GM12801 (cell line): Measurements from ENCODE around the gene DMRTA1.

ENCODE experiments used
- TF ChIP-seq, protein P1 (sequence below): IDR thresholded peaks from one replicate; pipeline ENCODE4 v1.5.1; 2011; ENCODE audit warnings: control low read depth; ENCODE audit not compliant: insufficient read length; ENCODE audit errors: extremely low read depth

The DMRTA1 gene

DNA sequence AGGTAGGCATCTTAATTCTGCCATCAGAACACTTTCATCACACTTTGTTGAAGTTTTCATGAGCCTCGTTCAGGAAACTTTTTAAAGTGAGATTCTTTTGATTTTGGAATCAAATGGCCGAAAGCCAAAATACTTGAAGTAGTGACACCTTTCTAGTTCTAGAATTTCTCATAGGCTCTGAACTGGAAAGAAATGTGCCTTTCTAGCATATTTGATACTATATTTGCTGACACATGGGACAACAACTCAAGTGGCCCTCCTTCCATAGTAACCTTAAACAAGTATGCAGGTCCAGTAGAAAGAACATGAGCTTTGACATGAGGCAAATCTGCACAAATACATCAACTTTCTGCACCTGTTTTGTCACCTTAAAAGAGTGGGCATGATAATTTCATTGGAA, 22.0 kb upstream of the DMRTA1 start:
- TF ChIP-seq, protein P1, sequence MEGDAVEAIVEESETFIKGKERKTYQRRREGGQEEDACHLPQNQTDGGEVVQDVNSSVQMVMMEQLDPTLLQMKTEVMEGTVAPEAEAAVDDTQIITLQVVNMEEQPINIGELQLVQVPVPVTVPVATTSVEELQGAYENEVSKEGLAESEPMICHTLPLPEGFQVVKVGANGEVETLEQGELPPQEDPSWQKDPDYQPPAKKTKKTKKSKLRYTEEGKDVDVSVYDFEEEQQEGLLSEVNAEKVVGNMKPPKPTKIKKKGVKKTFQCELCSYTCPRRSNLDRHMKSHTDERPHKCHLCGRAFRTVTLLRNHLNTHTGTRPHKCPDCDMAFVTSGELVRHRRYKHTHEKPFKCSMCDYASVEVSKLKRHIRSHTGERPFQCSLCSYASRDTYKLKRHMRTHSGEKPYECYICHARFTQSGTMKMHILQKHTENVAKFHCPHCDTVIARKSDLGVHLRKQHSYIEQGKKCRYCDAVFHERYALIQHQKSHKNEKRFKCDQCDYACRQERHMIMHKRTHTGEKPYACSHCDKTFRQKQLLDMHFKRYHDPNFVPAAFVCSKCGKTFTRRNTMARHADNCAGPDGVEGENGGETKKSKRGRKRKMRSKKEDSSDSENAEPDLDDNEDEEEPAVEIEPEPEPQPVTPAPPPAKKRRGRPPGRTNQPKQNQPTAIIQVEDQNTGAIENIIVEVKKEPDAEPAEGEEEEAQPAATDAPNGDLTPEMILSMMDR, result no peak

DNA sequence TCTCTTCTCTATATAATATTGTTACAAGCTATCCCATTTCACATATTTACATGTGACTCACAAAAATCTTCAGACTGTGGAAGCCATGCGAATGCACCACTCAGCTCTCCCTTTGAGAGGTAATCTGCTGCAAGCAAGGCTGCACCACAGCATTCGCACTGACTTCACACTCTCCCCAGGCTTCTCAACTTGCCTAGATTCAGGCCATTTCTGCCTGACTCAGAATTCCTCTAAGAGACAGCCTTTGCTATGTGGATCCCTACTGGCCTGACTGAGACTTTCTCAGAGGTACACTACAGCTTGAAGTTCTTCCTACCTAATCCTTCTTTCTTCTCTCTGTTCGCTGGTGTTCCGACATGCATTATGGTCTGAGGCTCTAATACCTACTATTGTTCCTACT, 21.1 kb upstream of the DMRTA1 start:
- TF ChIP-seq, protein P1, result no peak

DNA sequence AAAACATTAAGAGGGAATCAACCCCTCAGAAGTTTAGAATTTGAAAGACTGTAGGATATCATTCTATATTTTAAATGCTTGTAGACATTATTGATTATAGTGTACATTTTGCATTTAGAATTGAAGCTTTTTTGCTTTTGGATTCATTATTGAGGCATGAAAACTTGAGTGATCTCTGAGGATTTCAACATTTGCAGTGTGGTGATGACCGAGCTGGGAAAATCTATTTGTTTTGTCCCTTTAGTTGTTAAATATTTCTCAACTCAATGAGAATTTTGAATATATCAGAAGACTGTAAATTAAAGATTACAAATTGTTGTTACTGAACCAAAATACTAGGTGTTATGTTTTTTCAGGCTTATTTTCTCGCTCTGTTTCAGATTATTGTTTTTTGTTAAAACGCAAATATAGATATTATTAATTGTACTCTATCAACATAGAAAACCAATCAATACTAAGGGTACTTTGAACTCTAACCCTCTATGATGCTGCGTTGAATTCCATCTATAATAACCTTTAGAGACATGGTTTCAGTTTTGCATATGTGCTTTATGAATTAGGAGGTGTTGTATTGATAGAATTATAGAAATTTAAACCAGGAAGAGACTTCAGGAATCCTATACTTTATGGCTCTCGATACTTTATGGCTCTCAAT, 19.3 kb upstream of the DMRTA1 start:
- TF ChIP-seq, protein P1, result no peak

DNA sequence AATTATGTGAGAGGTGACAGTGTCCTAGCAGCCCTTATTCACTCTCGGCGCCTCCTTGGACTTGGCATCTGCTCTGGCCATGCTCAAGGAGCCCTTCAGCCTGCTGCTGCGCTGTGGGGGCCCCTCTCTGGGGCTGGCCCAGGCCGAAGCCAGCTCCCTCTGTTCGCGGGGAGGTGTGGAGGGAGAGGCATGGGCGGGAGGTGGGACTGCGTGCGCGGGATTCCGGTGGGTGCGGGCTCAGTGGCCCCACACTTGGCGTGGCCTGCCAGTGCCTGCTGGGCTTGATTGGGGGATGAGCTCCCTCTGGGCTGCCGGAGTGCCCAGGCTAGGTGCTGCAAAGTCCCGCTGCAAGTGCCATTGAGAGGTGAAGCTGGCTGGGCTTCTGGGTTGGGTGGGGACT, 12.9 kb upstream of the DMRTA1 start:
- TF ChIP-seq, protein P1, result no peak

DNA sequence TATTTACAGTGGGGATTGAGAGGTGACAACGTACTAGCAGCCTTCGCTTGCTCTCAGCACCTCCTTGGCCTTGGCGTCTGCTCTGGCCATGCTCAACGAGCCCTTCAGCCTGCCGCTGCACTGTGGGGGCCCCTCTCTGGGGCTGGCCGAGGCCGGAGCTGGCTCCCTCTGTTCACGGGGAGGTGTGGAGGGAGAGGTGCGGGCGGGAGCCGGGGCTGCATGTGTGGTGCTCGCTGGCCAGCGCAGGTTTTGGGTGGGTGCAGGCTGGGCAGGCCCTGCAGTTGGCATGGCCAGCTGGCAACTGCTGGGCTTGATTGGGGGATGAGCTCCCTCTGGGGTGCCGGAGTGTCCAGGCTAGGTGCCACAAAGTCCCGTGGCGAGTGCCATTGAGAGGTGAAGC, 5.8 kb upstream of the DMRTA1 start:
- TF ChIP-seq, protein P1, result no peak

DNA sequence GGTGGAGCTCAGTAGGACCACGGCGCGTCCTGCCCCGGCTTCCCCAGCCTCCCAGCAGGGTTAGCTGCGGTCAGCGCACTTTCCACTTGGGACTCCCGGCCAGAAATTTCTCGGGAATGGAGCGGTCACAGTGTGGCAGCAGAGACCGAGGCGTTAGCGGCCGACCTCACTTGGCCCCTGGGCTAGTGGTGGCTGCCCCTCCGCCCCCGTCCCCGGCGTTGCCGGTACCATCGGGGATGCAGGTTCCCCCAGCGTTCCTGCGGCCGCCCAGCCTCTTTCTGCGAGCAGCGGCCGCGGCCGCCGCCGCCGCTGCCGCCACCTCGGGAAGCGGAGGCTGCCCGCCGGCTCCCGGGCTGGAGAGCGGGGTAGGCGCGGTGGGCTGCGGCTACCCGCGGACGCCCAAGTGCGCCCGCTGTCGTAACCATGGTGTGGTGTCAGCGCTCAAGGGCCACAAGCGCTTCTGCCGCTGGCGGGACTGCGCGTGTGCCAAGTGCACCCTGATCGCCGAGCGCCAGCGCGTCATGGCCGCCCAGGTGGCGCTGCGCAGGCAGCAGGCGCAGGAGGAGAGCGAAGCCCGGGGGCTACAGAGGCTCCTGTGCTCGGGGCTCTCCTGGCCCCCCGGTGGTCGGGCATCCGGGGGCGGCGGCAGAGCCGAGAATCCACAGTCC, 460 bp downstream of the DMRTA1 start:
- TF ChIP-seq, protein P1, result no peak

DNA sequence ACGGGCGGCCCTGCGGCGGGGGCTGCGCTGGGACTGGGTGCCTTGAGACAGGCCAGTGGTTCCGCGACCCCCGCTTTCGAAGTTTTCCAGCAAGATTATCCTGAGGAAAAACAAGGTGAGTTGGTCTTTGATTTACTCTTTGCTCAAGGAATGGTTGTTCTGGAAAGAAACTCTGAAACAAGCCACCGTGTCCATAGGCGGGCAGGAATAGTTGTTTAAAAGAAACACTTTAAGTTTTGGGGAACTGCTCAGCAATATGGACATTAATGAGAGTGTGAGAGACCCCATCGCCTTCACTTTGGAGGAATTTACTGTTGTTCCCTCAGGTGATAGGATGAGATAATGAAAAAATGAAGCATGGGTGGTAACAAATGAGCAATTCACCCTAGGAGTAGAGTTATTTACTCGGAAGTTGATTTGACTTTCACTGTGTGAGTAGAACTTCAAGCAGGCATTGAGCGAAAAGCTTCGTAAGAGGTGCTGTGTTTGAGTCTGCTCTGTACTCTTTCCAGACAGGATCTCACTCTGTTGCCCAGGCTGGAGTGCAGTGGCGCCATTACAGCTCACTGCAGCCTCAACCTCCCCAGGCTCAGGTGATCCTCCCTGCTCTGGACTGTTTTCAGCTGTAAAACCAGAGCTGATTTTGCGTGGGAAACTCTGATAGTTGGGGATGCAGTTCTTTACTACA, 1.1 kb downstream of the DMRTA1 start:
- TF ChIP-seq, protein P1, result no peak
